ENCODE results near the gene KRTAP10-8.
"Not testable (repeated sequence)": the region's sequence is repeated elsewhere in the genome, so short reads cannot be mapped to it uniquely, and the experiment has no call there.

The KRTAP10-8 gene

DNA sequence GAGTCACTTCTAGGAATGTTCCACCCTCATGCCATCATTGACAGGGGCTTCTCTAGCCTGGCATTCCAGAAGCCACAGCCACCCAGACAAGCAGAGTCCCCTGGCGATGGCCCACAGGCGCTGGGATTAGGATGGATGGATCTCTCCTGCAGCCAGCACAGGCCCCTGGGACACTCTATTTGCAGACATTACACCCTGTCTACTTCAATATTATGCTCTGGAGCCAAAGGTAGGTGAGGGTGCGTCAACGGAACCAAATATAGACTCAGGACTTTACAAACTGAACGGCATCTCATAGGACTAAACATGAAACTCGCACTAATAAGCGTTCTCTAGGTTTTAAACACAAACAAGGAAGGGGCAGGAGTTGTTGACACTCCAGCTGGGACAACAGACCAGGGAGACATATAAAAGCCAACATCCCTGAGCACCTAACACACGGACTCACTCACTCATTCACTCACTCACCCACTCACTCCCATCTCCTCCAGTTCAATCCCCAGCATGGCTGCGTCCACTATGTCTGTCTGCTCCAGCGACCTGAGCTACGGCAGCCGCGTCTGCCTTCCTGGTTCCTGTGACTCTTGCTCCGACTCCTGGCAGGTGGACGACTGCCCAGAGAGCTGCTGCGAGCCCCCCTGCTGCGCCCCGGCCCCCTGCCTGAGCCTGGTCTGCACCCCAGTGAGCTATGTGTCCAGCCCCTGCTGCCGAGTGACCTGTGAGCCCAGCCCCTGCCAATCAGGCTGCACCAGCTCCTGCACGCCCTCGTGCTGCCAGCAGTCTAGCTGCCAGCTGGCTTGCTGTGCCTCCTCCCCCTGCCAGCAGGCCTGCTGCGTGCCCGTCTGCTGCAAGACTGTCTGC lies 11.5 kb upstream of the KRTAP10-8 start, which contains the start of gene KRTAP10-7:
KRTAP10-7 (plus strand) TSS at position 480 of the 861 bp plus-strand sequence; CDS start at position 505, 25 bp downstream.
- not testable (repeated sequence) for DNase-seq

DNA sequence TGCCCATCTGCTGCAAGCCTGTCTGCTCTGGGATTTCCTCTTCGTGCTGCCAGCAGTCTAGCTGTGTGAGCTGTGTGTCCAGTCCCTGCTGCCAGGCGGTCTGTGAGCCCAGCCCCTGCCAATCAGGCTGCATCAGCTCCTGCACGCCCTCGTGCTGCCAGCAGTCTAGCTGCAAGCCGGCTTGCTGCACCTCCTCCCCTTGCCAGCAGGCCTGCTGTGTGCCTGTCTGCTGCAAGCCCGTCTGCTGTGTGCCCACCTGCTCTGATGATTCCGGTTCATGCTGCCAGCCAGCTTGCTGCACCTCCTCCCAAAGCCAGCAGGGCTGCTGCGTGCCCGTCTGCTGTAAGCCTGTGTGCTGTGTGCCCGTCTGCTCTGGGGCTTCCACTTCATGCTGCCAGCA lies 10.8 kb upstream of the KRTAP10-8 start:
- DNase-seq, result not testable (repeated sequence)

DNA sequence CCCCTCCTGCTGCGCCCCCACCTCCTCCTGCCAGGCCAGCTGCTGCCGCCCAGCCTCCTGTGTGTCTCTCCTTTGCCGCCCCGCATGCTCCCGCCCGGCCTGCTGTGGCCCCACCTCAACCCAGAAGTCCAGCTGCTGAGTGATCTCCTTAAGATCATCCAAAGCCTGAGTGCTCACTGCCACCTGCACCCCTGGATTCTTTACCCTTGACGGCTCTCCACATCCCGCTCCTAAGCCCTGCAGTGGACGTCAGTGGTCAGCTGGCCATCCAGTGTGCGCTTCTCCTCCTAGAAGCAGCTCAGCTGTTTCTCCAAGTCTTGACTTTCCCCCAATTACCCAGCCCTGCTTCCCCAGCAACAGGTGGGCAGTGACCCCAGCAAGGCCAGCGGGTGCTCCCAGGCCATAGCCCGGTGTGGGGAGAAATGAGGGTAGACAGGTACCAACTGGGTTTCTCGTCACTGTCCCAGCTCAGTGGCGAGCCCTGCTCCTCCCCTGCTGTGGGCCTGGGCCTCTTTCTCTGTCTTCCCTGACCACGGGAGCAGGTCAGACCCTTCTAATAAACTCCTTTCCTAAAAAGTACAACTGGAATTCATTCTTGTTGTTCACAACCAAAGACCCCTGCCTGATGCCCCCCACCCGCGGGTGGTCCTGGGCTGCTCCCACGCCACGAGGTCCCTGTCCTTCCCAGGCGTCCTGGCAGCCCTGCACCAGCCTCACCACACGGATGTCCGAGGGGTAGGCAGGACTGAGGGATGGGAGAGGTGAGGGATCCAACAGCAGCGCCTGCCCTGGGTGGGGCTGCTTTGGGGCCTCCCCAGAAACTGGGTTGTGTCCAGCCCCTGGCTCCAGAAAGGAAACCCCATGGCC lies 10.1 kb upstream of the KRTAP10-8 start:
- no peak for DNase-seq

DNA sequence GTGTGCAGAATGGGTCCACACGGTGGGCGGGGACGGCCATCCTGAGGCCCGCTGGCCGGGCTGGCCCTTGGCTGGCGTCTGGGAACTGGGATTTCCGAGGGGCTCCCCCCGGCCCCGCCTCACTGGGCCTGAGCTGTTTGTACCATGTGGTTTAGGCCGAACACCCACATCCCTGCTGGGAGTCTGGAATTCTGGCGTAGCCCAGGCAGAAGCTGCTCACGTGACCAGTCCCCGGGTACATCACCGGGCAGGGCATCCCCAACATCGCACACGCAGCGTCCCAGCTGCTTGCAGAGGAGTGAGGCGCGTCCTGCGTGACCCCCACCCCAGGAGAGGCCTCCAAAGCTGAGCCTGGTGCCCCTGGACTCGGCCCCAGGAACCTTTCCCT lies 9.4 kb upstream of the KRTAP10-8 start:
- no peak for DNase-seq

DNA sequence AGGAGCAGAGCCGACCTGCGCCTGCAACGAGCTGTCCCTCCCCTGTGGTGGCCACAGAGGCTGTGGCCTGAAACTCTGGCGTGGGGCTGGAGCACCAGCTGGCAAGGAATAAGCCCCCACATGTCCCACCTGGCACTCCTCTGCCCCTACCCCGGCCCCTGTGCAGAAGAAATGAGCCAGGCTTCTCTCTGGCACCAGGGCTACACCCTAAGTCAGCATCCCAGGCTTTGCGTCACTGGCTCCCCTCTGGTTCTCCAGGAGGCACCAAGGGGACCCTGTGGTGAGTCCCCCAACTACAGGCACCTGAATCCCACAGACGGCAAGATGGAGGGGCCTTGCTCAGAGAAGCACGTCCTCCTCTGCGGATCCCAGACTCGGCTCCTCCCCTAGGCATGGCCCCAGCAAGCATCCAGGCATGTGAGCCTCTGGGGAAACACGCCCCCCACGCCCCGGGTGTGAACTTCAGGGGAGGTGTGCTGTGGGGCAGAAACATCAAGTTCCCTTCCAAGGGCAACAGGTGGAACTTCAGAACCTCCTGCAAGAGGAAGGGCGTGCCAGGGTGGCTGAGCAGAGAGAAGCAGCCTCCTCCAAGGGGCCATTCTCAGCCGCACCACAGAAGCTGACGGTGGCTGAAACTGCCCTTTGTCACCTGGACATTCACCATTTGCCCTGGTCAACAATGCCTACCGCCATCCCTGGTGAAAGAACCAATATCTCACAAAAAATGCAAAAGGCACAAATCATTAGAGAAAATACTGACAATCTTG lies 8.6 kb upstream of the KRTAP10-8 start:
- DNase-seq, result no peak

DNA sequence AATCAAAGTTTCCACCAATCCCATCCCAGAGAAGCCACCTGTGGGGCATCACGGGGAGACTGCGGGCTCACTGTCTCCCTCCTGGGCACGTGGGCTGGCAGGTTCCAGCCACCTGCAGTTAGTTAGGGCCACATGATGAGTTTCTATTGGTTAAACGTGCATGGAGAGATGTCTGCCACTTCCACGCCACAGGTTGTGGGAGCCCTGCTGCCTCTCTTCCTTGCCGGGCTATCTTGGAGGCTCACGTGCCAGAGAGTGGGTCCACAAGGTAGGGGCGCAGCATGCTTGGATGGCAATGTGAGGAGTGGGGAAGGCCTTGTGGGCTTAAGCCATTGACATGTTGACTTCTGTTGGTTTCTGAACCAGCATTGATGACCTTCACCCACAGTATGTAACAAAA lies 8.0 kb upstream of the KRTAP10-8 start:
- no peak for DNase-seq

DNA sequence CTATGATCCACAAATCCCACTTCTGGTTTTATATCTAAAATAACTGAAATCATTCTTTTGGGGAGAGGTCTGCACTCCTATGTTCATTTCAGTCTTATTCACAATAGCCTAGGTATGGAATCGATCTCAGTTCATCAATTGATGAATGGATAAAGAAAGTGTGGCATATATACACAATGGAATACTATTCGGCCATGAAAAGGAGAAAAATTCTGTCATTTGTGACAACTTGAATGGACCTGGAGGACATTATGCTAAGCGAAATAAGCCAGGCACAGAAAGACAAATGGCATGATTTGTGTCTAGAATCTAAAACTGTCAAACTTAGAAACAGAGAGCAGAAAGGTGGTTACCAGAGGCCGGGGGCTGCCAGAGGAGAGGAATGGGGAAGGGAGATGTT lies 5.4 kb upstream of the KRTAP10-8 start:
- DNase-seq, result no peak

DNA sequence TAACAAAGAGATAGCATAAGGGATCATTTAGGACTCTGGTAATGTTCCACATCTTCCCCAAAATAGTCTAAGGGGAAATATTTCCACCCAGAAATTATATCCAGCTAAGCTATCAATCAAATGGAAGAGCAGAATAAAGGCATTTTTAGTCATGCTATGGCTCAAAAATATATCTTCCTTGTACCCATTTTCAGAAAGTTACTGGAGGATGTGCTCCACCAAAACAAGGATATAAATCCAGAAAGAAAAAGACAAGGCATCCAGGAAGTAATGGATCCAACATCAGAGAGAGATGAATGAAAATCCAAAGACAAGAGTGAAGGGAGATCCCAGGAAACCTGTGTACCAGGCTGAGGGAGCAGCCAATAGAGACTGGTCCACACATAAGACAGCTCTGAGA lies 2.7 kb upstream of the KRTAP10-8 start:
- DNase-seq, result no peak

DNA sequence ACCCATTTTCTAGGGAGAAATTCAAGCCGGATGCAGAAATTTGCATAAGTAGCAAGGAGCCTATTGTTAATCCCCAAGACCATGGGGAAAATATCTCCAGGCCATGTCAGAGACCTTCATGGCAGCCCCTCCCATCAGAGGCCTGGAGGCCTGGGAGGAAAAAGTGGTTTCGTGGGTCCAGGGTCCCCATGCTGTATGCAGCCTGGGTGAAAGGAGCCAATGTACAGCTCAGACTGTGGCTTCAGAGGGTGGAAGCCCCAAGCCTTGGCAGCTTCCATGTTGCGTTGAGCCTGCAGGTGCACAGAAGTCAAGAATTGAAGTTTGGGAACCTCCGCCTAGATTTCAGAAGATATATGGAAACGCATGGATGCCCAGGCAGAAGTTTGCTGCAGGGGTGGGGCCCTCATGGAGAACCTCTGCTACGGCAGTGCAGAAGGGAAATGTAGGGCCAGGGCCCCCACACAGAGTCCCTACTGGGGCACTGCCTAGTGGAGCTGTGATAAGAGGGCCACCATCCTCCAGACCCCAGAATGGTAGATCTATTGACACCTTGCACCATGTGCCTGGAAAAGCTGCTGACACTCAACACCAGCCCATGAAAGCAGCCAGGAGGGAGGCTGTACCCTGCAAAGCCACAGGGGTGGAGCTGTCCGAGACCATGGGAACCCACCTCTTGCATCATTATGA lies 1.6 kb upstream of the KRTAP10-8 start:
- not testable (repeated sequence) for DNase-seq

DNA sequence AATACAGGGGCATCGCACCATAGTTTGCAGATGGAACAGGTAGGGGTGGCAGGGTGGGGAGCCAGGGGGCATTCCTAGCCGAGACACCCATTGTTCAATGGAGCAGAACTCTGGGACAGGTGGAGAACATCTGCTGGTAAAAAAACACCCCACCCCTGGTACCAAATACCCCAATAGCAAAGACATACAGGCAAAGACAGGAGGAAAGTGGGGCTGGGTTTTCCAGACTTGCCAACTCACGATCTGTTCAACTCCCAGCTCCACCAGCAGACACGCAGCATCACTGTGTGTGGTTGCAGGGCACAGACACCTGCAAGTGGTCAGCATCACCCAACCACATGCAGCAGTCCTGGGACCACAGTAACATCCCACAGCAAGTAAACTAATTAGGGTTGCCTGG lies 328 bp upstream of the KRTAP10-8 start:
- DNase-seq, result no peak

DNA sequence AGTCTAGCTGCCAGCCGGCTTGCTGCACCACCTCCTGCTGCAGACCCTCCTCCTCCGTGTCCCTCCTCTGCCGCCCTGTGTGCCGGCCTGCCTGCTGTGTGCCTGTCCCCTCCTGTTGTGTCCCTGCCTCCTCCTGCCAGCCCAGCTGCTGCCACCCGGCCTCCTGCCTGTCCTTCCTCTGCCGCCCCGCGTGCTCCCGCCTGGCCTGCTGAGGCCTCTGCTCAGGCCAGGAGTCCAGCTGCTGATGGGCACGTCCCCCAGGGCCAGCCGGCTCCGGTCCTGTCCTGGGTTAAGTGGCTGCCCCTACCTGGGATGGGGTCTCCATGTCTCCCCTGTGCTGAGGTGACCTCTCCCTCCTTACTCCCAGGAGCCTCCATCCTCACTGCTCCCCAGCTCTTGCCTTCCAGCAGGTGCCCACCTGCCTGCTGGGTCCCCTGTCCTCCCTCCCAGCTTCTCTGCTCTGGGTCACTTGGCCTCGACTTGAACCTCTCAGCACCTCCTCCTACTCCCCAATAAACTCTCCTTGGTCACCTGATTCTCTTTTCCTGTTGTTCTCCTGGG lies 870 bp downstream of the KRTAP10-8 start:
- DNase-seq, result no peak

DNA sequence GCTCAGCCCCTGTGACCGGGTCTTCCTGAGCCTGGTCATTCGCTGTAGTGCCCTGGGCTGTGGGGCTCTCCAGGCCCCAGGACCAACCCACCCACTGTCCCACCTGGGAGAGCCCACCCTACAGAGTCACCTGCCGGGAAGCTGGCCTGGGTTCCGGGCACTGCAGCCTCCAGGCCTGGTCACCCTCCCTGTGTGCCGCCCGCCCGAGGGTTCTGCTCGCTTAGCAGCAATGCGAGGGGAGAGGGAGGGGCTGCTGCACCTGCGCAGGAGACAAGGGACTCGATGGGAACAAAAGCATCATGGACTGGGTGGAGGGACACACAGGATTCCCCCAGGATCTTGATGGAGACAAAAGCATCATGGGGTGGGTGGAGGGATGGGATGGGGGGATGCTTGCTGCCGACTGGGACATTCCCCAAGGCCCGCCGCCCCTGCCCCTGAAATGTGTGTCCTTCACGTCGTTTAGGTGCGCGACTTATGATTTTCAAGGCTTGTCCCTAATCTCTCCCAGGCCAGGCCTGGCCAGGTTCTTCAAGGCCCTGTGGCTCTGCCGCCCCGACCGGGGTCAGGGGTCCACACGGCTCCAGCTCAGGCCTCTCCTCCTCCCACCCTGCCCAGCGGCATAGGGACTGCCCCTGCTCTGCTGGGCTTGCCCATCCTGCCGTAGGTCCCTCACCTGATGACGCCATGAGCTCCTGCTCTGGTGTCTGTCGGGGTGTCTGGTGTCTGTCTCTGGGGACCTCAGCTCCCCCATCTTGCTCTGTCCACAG lies 1.7 kb downstream of the KRTAP10-8 start:
- DNase-seq, result no peak

DNA sequence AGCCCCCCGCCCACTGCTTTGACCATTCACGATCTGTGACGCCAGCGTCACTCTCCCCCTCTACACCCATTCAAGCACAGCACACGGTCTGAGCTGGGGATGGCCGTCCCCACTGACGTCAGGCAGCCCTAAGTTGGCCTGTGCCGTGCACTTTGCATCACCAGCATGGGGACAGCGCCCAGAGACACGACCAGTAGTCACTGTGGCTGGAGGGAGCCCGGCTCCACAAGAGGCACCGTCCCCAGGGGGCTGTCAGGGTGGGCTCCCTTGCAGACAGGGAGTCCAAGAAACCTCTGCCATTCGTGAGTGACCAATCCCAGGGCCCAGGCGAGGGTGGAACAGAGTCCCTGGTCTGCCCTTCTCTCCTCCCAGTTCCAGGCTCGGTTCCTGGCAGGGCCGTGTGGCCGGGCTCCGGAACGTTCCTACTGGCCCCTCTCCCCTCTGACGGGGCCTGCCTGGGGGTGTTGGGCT lies 2.3 kb downstream of the KRTAP10-8 start:
- no peak for DNase-seq

DNA sequence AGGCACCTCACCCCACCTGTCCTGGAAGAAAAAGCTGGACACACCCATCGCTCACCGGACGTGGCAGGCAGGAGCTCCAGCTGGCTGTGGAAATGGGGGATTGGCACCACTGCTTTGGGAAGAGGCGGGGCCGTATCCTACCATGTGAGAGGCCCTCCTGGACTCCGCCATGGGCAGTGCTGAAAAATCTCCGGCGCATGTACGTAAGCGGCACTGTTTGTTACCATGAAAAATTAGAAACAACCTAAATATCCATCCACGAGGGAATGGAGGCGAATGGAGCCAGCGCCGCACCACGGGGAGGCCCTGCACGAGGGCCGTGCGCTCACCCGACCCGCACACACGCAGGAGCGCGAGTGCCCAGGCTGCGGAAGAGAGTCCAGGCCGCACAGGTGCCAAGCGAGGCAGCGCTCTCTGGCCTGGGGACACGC lies 3.1 kb downstream of the KRTAP10-8 start:
- DNase-seq, result no peak

DNA sequence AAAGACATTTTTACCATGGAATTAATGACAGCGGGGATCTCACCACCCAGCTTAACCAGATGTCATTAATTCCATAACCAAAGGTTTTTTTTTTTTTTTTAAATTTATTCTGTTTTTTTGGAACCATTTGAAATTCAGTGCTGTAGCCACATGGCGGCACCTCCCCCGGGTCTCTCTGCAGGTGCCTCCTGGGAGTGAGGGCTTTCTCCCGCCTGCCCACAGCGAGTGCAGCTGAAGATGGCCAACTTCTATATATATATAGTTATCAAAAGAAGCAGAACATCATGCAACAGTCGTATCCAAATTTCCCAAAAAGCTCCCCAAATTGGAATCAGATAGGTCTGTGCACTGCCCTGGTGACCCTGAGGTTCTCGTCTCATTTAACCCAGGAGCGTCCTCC lies 3.6 kb downstream of the KRTAP10-8 start:
- no peak for DNase-seq

DNA sequence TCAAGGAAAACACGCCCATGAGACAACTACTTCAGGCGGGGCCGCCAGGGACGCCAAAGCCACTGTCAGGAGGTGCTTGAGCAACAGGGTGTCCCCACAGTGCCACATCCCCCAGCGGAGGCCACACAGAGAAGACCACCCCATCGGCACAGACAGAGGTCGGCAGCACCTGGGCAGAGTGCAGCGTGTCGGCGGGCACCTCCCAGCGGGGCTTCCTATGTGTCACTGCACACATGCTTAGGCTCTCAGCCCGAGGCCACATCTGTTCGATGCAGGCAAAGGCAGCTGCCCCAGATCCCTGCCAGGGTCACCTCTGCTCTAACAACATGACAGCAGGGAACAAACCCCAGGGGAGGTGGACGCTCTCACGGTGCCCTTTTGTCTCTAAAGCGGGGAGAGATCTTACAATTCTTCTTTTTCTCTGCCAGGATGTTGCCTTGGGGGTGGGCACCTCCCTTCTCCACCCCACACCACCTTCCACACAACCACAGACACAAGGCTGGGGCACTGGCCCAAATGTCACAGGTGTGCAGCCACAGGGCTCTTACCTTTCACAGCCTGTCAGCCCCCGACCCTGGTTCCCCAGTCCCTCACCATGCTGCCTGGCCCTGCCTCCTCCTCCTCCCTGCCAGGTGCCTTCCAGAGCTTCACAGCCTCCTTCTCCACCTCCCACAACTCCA lies 4.2 kb downstream of the KRTAP10-8 start:
- no peak for DNase-seq

DNA sequence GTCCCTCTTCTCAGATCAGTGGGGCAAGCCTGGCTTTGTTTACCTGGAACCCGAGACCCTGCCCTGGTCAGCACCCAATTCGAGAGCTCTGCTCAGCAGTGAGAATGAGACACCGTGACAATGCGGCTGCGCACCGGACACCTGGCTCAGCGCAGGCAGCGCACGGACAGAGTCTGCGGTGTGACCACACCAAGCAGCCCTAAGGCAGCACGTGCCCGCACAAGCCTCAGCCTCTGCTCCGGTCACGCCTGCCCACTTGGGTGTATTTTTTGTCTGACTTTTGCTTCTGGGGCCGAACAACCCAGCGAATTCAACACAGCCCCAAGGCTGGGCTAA lies 4.7 kb downstream of the KRTAP10-8 start:
- no peak for DNase-seq

DNA sequence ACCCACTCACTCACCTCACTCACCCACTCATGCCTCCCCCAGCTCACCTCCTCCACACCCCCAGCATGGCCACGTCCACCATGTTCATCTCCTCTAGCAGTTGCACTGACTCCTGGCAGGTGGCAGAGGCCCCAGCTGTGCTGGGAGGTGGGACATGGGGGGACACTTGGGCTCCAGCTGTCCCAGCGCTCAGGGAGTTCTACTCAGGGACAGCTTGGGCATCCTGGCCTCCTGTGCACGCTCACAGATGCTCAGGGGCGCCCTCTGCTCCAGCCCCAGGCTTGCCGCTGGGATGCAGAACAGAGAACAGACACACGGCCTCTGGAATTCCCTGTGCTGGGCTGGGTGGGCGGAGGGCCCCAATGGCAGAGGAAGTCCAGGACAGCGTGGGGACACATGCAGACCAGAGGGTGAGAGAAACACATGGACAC lies 5.2 kb downstream of the KRTAP10-8 start:
- DNase-seq, result no peak

DNA sequence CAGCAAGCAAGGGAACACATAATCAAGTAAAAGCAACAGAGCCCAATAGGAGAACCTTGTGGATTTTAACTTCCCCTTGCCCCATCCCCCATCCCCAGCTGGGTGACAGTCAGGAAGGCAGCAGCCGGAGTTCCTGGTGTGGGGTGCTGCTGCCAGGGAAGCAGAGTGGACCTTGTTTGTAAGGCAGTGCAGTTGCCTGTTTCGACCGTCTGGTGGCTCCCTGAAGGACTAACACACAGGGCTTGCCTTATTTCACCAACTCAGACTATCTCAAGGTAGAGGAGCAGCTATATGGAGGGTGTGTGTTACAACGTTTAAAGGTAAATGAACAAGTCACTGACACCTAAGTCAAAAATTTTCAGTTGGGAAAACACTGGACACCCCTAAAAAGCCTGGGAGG lies 6.6 kb downstream of the KRTAP10-8 start:
- no peak for DNase-seq

DNA sequence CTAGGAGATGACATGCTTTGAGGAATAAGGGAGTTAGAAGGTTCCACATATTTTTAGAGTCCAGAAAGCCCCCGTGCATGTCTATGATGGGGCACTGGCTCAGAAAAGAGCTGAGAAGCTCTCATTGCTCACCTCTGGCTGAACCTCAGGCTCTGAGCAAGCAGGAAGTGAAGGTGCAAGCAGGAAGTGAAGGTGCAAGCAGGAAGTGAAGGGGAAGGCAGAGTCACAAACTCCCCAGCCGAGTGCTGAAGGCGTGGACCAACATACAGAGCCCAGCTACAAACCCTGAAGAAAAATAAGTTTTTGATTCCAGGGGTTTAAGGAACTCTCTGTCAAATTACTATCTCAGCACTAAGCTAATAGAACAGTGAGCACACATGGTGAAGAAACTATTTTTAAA lies 7.0 kb downstream of the KRTAP10-8 start:
- DNase-seq, result no peak

DNA sequence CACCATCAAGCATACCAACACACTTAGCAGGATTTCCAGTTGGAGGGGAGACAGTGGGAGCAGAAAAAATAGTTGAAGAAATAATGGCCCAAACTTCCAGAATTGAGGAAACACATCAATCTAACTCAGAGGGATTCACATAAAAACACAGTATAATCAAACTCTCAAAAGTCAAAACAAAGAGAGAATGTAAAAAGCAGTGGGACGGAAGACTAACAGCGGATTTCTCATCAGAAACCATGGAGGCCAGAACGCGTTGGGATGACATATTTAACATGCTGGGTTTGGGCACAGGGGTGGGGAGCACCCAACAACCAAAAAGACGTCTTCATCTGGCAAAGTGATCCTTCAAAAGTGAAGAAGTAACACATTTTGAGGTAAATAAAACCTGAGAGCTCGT lies 8.0 kb downstream of the KRTAP10-8 start:
- no peak for DNase-seq

Data from right hindlimb (tissue), 1 donor.